OCI-LY1 (cell line): ENCODE data around the gene WNK2.
A peak's percentile ranks its signal among the peaks of the same experiment; 100 is the strongest.

ENCODE experiments used
- H2AFZ ChIP-seq: fragments of 200-600 bp; sonication (generic), shearing (Covaris generic); 2 replicates; pipeline ENCODE4 v1.6.0; 2014; ENCODE audit warnings: antibody characterized with exemption, mild to moderate bottlenecking, low read length
- H3F3A ChIP-seq: fragments of 200-600 bp; sonication (generic), shearing (Covaris generic); 2 replicates; pipeline ENCODE4 v1.6.0; 2014; ENCODE audit warnings: mild to moderate bottlenecking, antibody characterized with exemption, low read length, moderate library complexity; ENCODE audit not compliant: insufficient read depth
- H3K27ac ChIP-seq: fragments of 200-600 bp; sonication (generic); 2 replicates; pipeline ENCODE4 v1.5.1; 2014; ENCODE audit warnings: low read length, mixed run types, mild to moderate bottlenecking, low read depth; ENCODE audit not compliant: poor library complexity, severe bottlenecking
- H3K27me3 ChIP-seq: fragments of 200-600 bp; sonication (generic); 2 replicates; pipeline ENCODE4 v1.6.0; 2014; ENCODE audit warnings: antibody characterized with exemption, mild to moderate bottlenecking, low read length, moderate library complexity; ENCODE audit not compliant: insufficient read depth
- H3K36me3 ChIP-seq: fragments of 200-600 bp; sonication (generic); 2 replicates; pipeline ENCODE4 v1.6.1; 2014; ENCODE audit warnings: mild to moderate bottlenecking, antibody characterized with exemption, low read length, moderate library complexity, mixed read lengths; ENCODE audit not compliant: insufficient read depth
- H3K4me1 ChIP-seq: fragments of 200-600 bp; sonication (generic); 2 replicates; pipeline ENCODE4 v1.5.1; 2014; ENCODE audit warnings: mild to moderate bottlenecking, low read length, moderate library complexity; ENCODE audit not compliant: insufficient read depth, severe bottlenecking
- H3K4me2 ChIP-seq: fragments of 200-600 bp; sonication (generic), shearing (Covaris generic); 2 replicates; pipeline ENCODE4 v1.6.1; 2014; ENCODE audit warnings: low read length
- H3K4me3 ChIP-seq: fragments of 200-600 bp; sonication (generic); 2 replicates; pipeline ENCODE4 v1.5.1; 2014; ENCODE audit warnings: low read length, low read depth, mild to moderate bottlenecking, mixed read lengths; ENCODE audit not compliant: poor library complexity, severe bottlenecking
- H3K79me2 ChIP-seq: fragments of 200-600 bp; shearing (Covaris generic); 2 replicates; pipeline ENCODE4 v1.6.1; 2016; ENCODE audit warnings: mixed run types, low read length, mixed read lengths; ENCODE audit not compliant: insufficient read depth
- H3K9ac ChIP-seq: fragments of 200-600 bp; sonication (generic), shearing (Covaris generic); 2 replicates; pipeline ENCODE4 v1.6.1; 2014; ENCODE audit warnings: mild to moderate bottlenecking, low read length, mixed read lengths
- H3K9me2 ChIP-seq: fragments of 200-600 bp; sonication (generic), shearing (Covaris generic); 2 replicates; pipeline ENCODE4 v1.6.1; 2014; ENCODE audit warnings: low read depth, mild to moderate bottlenecking, low read length, mixed read lengths
- H3K9me3 ChIP-seq: fragments of 200-600 bp; shearing (Covaris generic); 2 replicates; pipeline ENCODE4 v1.6.1; 2014; ENCODE audit warnings: low read length, mixed read lengths
- H4K20me1 ChIP-seq: fragments of 200-600 bp; sonication (generic), shearing (Covaris generic); 2 replicates; pipeline ENCODE4 v1.6.0; 2016; ENCODE audit warnings: mild to moderate bottlenecking, low read length; ENCODE audit not compliant: insufficient read depth
- CTCF ChIP-seq: fragments of 200-600 bp; sonication (generic), shearing (Covaris generic); IDR thresholded peaks from 2 replicates; pipeline ENCODE4 v1.5.1; 2017; ENCODE audit warnings: mild to moderate bottlenecking, antibody characterized with exemption, low read length, moderate library complexity, mixed read lengths
- EZH2 ChIP-seq: fragments of 200-600 bp; sonication (generic), shearing (Covaris generic); IDR thresholded peaks from 2 replicates; pipeline ENCODE4 v1.8.0; 2017; ENCODE audit warnings: borderline replicate concordance, mixed run types, mild to moderate bottlenecking, antibody characterized with exemption, low read length, moderate library complexity, mixed read lengths

WNK2 gene

DNA sequence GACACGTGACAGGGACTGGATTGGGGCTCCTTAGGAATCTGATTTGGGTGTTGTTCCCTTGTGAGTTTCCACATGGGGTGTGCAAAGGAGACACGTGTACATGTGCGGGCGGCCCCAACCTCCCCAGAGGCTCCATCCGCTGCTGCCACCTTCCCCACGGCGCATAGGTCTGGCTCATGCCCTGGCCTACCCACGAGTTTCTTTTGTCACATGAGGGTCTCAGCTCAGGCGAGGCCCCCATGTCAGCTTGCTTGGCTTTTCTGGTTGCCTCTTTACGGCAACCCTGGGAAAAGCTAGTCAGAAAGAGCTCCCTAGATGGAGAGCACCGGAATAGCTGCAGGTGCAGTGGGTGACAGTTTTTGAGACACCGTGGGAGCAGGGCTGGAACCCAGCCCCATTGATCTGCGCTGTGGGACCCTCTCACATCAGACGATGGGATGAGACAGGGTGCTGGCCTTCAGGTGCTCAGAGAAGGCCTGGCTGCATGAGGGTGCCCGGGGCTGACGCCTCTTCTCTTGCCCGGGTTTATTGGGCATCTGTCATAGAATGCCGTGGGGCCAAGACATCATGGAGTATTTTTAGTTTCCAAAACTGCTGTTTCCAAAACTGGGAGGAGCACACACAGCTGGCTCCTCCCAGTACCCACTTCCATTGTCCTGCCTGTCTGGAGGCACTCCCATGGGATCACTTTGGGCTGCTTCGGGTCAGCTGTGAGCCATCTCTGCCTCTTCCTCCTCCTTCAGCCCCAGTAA is 107.8 kb downstream of the WNK2 start:
- Histone ChIP-seq H2AFZ (no peak overlapping the region), H3K79me2 (no peaks in the 10 kb centered on the region), H4K20me1 (no peaks in the 10 kb centered on the region), H3K4me2 (peak overlapping the region; percentile 38; the same call in 1 of the 2 replicates), H3K36me3 (peaks cover 39% of the 10 kb centered on the region), H3K4me1 (peaks cover 91% of the 10 kb centered on the region), H3K9me3 (no peaks in the 10 kb centered on the region), H3K9me2 (no peaks in the 10 kb centered on the region), H3K9ac (peak overlapping the region; percentile 77), H3K27me3 (no peaks in the 10 kb centered on the region), H3K27ac (peak overlapping the region; percentile 100), H3F3A (peaks cover 11% of the 10 kb centered on the region), H3K4me3 (no peak overlapping the region)
- no peak for TF ChIP-seq EZH2
- no peak for TF ChIP-seq CTCF

- no peak overlapping the region; the same call in 1 of the 2 replicates for H3K9ac ChIP-seq
- H3K4me3 ChIP-seq = no peak overlapping the region
- peaks cover 39% of the 10 kb centered on the region for H3K36me3 ChIP-seq
- H3K79me2 ChIP-seq = no peaks in the 10 kb centered on the region
- H2AFZ ChIP-seq = no peak overlapping the region
- peaks cover 5% of the 10 kb centered on the region; the same call in 1 of the 2 replicates for H3F3A ChIP-seq
- no peak for TF ChIP-seq EZH2
- no peak for TF ChIP-seq CTCF
- H3K27ac ChIP-seq = peak overlapping the region; percentile 100
- no peaks in the 10 kb centered on the region for H4K20me1 ChIP-seq
- no peaks in the 10 kb centered on the region for H3K9me3 ChIP-seq
- H3K9me2 ChIP-seq = no peaks in the 10 kb centered on the region
- H3K4me1 ChIP-seq = peaks cover 91% of the 10 kb centered on the region
- H3K4me2 ChIP-seq = no peak overlapping the region
- H3K27me3 ChIP-seq = no peaks in the 10 kb centered on the region
Observed at GRCh38 chr9:93292288-93292615, 108.3 kb downstream of the WNK2 start.

GRCh38 chr9:93292664-93293328 is 108.9 kb downstream of the WNK2 start:
- Histone ChIP-seq H3K27ac (peak overlapping the region; percentile 100), H3K4me2 (no peak overlapping the region), H3K27me3 (no peaks in the 10 kb centered on the region), H3K9ac (no peak overlapping the region), H3K36me3 (peaks cover 39% of the 10 kb centered on the region), H3K79me2 (no peaks in the 10 kb centered on the region), H4K20me1 (no peaks in the 10 kb centered on the region), H3K9me3 (no peaks in the 10 kb centered on the region), H3K4me3 (no peak overlapping the region), H2AFZ (no peak overlapping the region), H3K4me1 (peaks cover 91% of the 10 kb centered on the region), H3F3A (no peaks in the 10 kb centered on the region), H3K9me2 (no peaks in the 10 kb centered on the region)
- TF ChIP-seq CTCF (no peak), EZH2 (no peak)
